ENCODE data around the gene PODXL2.

DNA sequence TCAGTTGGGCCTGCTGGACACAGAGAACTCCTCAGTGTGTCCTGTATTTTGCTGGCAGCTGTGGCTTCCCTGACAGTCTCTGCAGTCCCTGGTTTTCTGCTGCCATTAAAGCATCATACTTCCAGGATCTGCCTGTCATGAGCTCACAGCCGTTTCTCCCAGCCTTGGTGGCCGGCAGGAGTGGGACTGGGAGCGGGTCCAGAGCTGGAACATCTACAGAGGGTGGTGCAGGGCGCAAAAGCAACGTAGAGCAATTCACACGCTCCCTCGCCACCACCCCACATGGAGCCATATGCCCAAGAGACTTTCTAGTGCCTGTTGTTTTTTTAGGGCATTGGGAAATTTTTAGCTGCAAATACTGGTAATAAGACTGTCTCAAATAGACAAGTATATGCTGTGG lies 77.3 kb downstream of the PODXL2 start:
- TF ChIP-seq CTCF (IDR thresholded peaks at IDR 0.05): no peak
- TF ChIP-seq SIN3A (IDR thresholded peaks at IDR 0.05; ENCODE audit: borderline replicate concordance, insufficient read depth, low read depth, low read length): no peak
- no peak for TF ChIP-seq TCF7L2 (IDR thresholded peaks at IDR 0.05; ENCODE audit: low read depth, low read length)
- no peak for TF ChIP-seq REST (IDR thresholded peaks at IDR 0.05; ENCODE audit: insufficient read depth in 1 of 2, low read depth in 2 of 2, low read length in 1 of 2)
- no peak for TF ChIP-seq POLR2AphosphoS5 (IDR thresholded peaks at IDR 0.05; ENCODE audit: low read depth, low read length)

Data from Panc1 (cell line).